ENCODE measurements around the gene PRPS1. TPM values are rescaled to one million over a fixed set of nuclear protein-coding genes. Genes with fewer than 3 reads are reported as not detected.

PRPS1 gene
- total RNA-seq, 2 experiments from 2014 or later: 57.1 to 80.0 TPM

DNA sequence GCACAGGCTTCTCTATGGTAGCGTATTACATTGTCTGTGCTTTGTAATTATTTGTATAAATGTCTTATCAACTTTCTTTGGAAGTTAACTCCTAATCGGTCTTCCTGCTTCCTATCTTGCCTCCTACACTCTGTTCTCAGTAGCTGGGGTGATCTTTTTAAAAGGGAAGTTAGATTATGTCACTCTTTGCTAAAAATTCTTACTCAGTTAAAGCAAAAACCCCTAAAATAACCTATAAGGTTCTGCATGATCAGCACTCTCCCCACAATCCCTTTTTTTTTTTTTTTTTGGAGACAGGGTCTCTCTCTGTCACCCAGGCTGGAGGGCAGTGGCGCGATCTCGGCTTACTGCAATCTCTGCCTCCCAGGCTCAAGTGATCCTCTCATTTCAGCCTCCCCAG, 2.6 kb upstream of the PRPS1 start:
- Histone ChIP-seq H2AFZ (ENCODE audit: low read length) (no peak overlapping the region), H3K9me3 (ENCODE audit: low read length) (no peaks in the 10 kb centered on the region), H4K20me1 (ENCODE audit: insufficient read depth, low read length) (peaks cover 9% of the 10 kb centered on the region; the same call in 1 of the 2 replicates), H3K4me3 (ENCODE audit: low read depth, low read length, poor library complexity, severe bottlenecking) (no peak overlapping the region), H3K4me2 (ENCODE audit: low read length) (no peak overlapping the region), H3K4me1 (ENCODE audit: insufficient read depth, low read length, poor library complexity, severe bottlenecking) (peaks cover 19% of the 10 kb centered on the region), H3K36me3 (ENCODE audit: insufficient read depth, low read length) (peaks cover 7% of the 10 kb centered on the region; the same call in 1 of the 2 replicates), H3K79me2 (ENCODE audit: insufficient read depth, low read depth, low read length) (peaks cover 21% of the 10 kb centered on the region), H3K27ac (ENCODE audit: low read depth, low read length, poor library complexity, severe bottlenecking) (no peak overlapping the region), H3K9me2 (ENCODE audit: insufficient read depth, low read length) (no peaks in the 10 kb centered on the region)
- no TSS peak for BruUV-seq (replicated peaks)
- DNase-seq (ENCODE audit: low spot score): no peak
- TF ChIP-seq, protein P1, sequence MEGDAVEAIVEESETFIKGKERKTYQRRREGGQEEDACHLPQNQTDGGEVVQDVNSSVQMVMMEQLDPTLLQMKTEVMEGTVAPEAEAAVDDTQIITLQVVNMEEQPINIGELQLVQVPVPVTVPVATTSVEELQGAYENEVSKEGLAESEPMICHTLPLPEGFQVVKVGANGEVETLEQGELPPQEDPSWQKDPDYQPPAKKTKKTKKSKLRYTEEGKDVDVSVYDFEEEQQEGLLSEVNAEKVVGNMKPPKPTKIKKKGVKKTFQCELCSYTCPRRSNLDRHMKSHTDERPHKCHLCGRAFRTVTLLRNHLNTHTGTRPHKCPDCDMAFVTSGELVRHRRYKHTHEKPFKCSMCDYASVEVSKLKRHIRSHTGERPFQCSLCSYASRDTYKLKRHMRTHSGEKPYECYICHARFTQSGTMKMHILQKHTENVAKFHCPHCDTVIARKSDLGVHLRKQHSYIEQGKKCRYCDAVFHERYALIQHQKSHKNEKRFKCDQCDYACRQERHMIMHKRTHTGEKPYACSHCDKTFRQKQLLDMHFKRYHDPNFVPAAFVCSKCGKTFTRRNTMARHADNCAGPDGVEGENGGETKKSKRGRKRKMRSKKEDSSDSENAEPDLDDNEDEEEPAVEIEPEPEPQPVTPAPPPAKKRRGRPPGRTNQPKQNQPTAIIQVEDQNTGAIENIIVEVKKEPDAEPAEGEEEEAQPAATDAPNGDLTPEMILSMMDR (conservative IDR thresholded peaks at IDR 0.05; ENCODE audit: low read length): no peak
- TF ChIP-seq EZH2phosphoT487 (IDR thresholded peaks at IDR 0.05; ENCODE audit: borderline replicate concordance, low read depth, low read length): no peak
- ChIA-PET CTCF (ENCODE audit: unreplicated experiment) (no interaction called here), POLR2A (interaction anchor here (0.7 to 1.0 kb wide), 2 partner anchors 11 to 79 kb away, joined by 3 to 6 read pairs; no protein-coding TSS in a partner anchor)
- intact Hi-C loops (cut with micrococcal nuclease; ENCODE audit: unreplicated experiment): loop anchor here (5.0 to 10.0 kb wide), 2 partner anchors 421 to 628 kb away; partner anchors contain the start of genes DNAAF6 and NUP62CL

DNA sequence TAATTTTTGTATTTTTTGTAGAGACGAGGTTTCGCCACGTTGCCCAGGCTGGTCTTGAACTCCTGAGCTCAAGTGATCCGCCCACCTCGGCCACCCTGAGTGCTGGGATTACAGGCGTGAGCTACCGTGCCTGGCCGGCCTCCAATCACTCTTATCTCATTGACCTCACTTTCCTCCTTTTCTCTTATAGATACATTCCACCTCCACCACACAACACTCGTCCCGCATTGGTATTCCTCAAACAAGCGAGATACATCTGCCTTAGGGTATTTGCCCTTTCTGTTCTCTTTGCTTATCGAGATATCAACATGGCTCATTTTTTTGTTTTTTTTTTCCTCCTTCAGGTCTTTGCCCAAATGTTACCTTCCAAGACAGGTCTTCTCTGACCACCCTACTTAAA, 1.8 kb upstream of the PRPS1 start:
- Histone ChIP-seq H4K20me1 (ENCODE audit: insufficient read depth, low read length) (peaks cover 9% of the 10 kb centered on the region; the same call in 1 of the 2 replicates), H3K36me3 (ENCODE audit: insufficient read depth, low read length) (peaks cover 8% of the 10 kb centered on the region; the same call in 1 of the 2 replicates), H3K9me2 (ENCODE audit: insufficient read depth, low read length) (no peaks in the 10 kb centered on the region), H3K4me1 (ENCODE audit: insufficient read depth, low read length, poor library complexity, severe bottlenecking) (peaks cover 21% of the 10 kb centered on the region), H3K27ac (ENCODE audit: low read depth, low read length, poor library complexity, severe bottlenecking) (no peak overlapping the region), H2AFZ (ENCODE audit: low read length) (no peak overlapping the region), H3K9me3 (ENCODE audit: low read length) (no peaks in the 10 kb centered on the region), H3K79me2 (ENCODE audit: insufficient read depth, low read depth, low read length) (peaks cover 28% of the 10 kb centered on the region), H3K4me3 (ENCODE audit: low read depth, low read length, poor library complexity, severe bottlenecking) (no peak overlapping the region), H3K4me2 (ENCODE audit: low read length) (no peak overlapping the region)
- no peak for DNase-seq (ENCODE audit: low spot score)
- intact Hi-C loops (cut with micrococcal nuclease; ENCODE audit: unreplicated experiment): loop anchor here (5.0 to 10.0 kb wide), 2 partner anchors 422 to 629 kb away; partner anchors contain the start of genes DNAAF6 and NUP62CL
- CTCF ChIA-PET (ENCODE audit: unreplicated experiment): no interaction called here
- TF ChIP-seq EZH2phosphoT487 (IDR thresholded peaks at IDR 0.05; ENCODE audit: borderline replicate concordance, low read depth, low read length): no peak
- TF ChIP-seq, protein P1 (conservative IDR thresholded peaks at IDR 0.05; ENCODE audit: low read length): no peak
- no TSS peak for BruUV-seq (replicated peaks)
- POLR2A ChIA-PET: interaction anchor here (0.7 to 1.7 kb wide), 3 partner anchors 11 to 176 kb away, joined by 3 to 6 read pairs (median 5); no protein-coding TSS in a partner anchor

DNA sequence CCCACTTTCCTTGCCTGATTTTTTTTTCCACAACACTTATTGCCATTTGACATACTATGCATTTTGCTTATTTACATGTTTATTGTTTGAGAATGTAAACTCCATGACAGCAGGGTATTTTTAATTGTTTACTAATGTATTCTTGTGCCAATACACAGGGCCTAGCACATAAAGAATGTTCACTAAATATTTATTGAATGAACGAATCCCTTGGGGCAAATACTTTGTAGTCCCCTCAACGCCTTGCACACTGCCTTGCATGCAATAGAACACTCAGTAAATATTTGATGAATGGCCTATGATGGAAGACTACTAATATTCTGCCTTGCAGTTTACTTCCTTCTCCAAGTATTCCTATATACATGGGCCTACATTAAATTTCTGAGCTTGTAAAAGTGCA, 1.4 kb upstream of the PRPS1 start:
- Histone ChIP-seq H4K20me1 (ENCODE audit: insufficient read depth, low read length) (peaks cover 9% of the 10 kb centered on the region; the same call in 1 of the 2 replicates), H3K36me3 (ENCODE audit: insufficient read depth, low read length) (peaks cover 11% of the 10 kb centered on the region; the same call in 1 of the 2 replicates), H3K4me3 (ENCODE audit: low read depth, low read length, poor library complexity, severe bottlenecking) (no peak overlapping the region), H3K4me1 (ENCODE audit: insufficient read depth, low read length, poor library complexity, severe bottlenecking) (peaks cover 21% of the 10 kb centered on the region), H3K4me2 (ENCODE audit: low read length) (peak overlapping the region; percentile 74), H3K9me3 (ENCODE audit: low read length) (no peaks in the 10 kb centered on the region), H3K27ac (ENCODE audit: low read depth, low read length, poor library complexity, severe bottlenecking) (peak overlapping the region; percentile 66), H2AFZ (ENCODE audit: low read length) (peak overlapping the region; percentile 89; the same call in 1 of the 2 replicates), H3K79me2 (ENCODE audit: insufficient read depth, low read depth, low read length) (peaks cover 33% of the 10 kb centered on the region), H3K9me2 (ENCODE audit: insufficient read depth, low read length) (no peaks in the 10 kb centered on the region)
- no peak for DNase-seq (ENCODE audit: low spot score)
- ChIA-PET CTCF (ENCODE audit: unreplicated experiment) (no interaction called here), POLR2A (interaction anchor here (1.0 to 1.7 kb wide), 2 partner anchors 12 to 176 kb away, joined by 3 to 5 read pairs; no protein-coding TSS in a partner anchor)
- TF ChIP-seq, protein P1 (conservative IDR thresholded peaks at IDR 0.05; ENCODE audit: low read length): no peak
- no peak for TF ChIP-seq EZH2phosphoT487 (IDR thresholded peaks at IDR 0.05; ENCODE audit: borderline replicate concordance, low read depth, low read length)
- no TSS peak for BruUV-seq (replicated peaks)
- intact Hi-C loops (cut with micrococcal nuclease; ENCODE audit: unreplicated experiment): loop anchor here (5.0 to 10.0 kb wide), 2 partner anchors 422 to 630 kb away; partner anchors contain the start of genes DNAAF6 and NUP62CL
